LNCaP clone FGC (cell line): ENCODE results near the gene HDAC11.

Source experiments
- DNase-seq: peaks from one replicate; pipeline ENCODE4 v3.0.0-alpha.2; 2011; ENCODE audit warnings: low read depth
- H3K4me3 ChIP-seq: 2 replicates; pipeline ENCODE4 v1.5.1; 2011; ENCODE audit warnings: mild to moderate bottlenecking, low read depth, low read length, control low read depth
- CTCF ChIP-seq: IDR thresholded peaks from 2 replicates; pipeline ENCODE4 v1.5.1; 2012; ENCODE audit warnings: mild to moderate bottlenecking; ENCODE audit not compliant: control insufficient read depth, insufficient read depth; ENCODE audit errors: extremely low read depth

The HDAC11 gene

GRCh38 chr3:13537244-13537908 lies 57.3 kb downstream of the HDAC11 start:
- TF ChIP-seq CTCF, result no peak
- H3K4me3 ChIP-seq, result no peak overlapping the region
- no peak for DNase-seq

- TF ChIP-seq CTCF, result no peak
- no peak for DNase-seq
- no peak overlapping the region for H3K4me3 ChIP-seq
Observed at GRCh38 chr3:13537909-13538296, 57.8 kb downstream of the HDAC11 start.

- no peak for DNase-seq
- no peak overlapping the region for H3K4me3 ChIP-seq
- TF ChIP-seq CTCF, result no peak
Observed at GRCh38 chr3:13538520-13539291, 58.6 kb downstream of the HDAC11 start.

GRCh38 chr3:13539292-13539638 lies 59.2 kb downstream of the HDAC11 start:
- no peak for DNase-seq
- TF ChIP-seq CTCF, result no peak
- H3K4me3 ChIP-seq, result no peak overlapping the region

- DNase-seq, result no peak
- H3K4me3 ChIP-seq, result no peak overlapping the region
- TF ChIP-seq CTCF, result no peak
Observed at GRCh38 chr3:13539671-13540070, 59.6 kb downstream of the HDAC11 start.

- TF ChIP-seq CTCF, result no peak
- H3K4me3 ChIP-seq, result no peak overlapping the region
- no peak for DNase-seq
Observed at GRCh38 chr3:13540297-13540995, 60.3 kb downstream of the HDAC11 start.
